Fibroblast of the aortic adventitia (primary cell): Measurements from ENCODE around the gene ZDHHC7. TPM values are rescaled to one million over a fixed set of nuclear protein-coding genes. Genes with fewer than 3 reads are reported as not detected.

Source experiments
- DNase-seq: peaks from one replicate; pipeline ENCODE4 v3.0.0-alpha.2; 2010; ENCODE audit warnings: low read depth
- H3K4me3 ChIP-seq: 2 replicates; pipeline ENCODE4 v1.5.1; 2011; ENCODE audit warnings: low read depth, mild to moderate bottlenecking, control low read depth, low read length, moderate library complexity
- total RNA-seq: library from RNA; depleted of rRNA; stranded (reverse); fragments of >200 nt; gene quantifications from 2 replicates; pipeline ENCODE4 v1.2.3, GENCODE V29; 2012; ENCODE audit warnings: low replicate concordance
- TF ChIP-seq, protein P1 (sequence below): IDR thresholded peaks from 2 replicates; pipeline ENCODE4 v1.5.1; 2011; ENCODE audit warnings: mild to moderate bottlenecking, low read length, control low read depth, inconsistent platforms; ENCODE audit not compliant: insufficient read depth

Gene ZDHHC7
- total RNA-seq, 1 donor, result 82.5 TPM

DNA sequence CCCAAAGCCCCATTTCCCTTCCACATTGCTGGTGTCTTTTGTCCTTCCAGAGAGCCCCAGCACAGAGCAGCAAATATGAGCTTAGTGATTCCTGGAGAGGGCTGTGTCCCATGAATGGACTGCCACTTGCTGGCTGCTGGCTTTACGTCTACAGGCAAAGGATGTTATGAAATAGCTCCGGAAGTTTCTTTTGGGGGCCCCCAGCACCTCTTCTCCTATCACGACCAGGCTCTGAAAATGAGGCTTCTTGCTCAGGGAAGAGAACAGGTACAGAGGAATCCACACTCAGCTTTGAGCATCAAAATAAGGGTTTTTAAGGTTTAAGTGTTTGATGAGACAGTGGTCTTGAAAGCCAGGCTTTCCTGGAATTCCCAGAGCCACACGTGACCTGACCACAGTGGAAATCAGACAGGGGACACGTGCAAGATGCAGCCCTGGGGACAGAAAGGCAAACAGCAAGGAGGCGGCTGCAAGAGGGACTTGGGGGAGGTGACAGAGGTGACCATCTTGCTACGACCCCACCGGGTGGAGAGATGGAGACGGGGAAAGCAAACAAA, 58.1 kb downstream of the ZDHHC7 start:
- TF ChIP-seq, protein P1, sequence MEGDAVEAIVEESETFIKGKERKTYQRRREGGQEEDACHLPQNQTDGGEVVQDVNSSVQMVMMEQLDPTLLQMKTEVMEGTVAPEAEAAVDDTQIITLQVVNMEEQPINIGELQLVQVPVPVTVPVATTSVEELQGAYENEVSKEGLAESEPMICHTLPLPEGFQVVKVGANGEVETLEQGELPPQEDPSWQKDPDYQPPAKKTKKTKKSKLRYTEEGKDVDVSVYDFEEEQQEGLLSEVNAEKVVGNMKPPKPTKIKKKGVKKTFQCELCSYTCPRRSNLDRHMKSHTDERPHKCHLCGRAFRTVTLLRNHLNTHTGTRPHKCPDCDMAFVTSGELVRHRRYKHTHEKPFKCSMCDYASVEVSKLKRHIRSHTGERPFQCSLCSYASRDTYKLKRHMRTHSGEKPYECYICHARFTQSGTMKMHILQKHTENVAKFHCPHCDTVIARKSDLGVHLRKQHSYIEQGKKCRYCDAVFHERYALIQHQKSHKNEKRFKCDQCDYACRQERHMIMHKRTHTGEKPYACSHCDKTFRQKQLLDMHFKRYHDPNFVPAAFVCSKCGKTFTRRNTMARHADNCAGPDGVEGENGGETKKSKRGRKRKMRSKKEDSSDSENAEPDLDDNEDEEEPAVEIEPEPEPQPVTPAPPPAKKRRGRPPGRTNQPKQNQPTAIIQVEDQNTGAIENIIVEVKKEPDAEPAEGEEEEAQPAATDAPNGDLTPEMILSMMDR, result no peak
- no peak for DNase-seq
- H3K4me3 ChIP-seq, result no peak overlapping the region

DNA sequence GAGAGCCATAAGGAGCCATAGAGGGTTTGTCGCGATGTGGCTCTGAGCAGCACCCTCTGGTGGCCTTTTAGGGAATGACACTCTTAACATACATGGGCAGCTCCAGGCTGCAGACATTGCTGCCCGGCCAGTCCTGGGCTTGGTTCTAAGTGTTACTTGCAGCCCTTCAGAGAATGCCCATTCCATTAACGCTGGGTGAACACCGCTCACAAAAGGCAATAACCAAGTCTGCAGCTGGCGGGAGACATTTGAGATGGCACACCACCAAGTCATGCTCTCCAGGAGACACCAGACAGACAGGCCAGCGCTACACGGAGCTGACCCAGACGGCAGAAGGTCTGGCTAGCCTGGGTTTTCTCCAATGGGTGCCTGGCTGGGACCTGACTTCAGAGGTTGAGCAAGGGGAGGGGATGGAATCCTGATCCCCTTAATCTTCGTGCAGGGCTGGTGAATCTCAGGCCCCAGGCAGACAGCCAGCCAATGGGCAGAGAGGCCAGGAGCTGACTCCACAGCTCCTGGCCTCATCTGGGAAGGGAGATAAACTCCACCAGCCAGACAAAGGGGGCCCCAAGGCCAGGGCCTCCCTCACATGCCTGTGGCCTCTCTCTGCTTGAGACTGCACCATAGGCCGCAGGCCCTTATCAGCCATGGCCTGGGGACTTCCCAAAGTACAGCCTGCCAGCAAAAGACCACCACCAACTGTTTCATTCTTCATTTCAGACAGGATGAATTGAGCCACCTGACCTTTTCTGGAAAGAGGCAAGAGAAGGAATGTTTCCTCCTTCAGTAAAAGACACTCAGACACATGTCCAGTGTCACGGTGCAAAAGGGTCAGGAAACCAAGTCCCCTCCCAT, 58.8 kb downstream of the ZDHHC7 start:
- TF ChIP-seq, protein P1, result peak; percentile 89
- peak; percentile 94 for DNase-seq
- H3K4me3 ChIP-seq, result no peak overlapping the region

- no peak overlapping the region for H3K4me3 ChIP-seq
- TF ChIP-seq, protein P1, result peak; percentile 11
- no peak for DNase-seq
Measured at GRCh38 chr16:84950906-84951305, 60.4 kb downstream of the ZDHHC7 start.

GRCh38 chr16:84949772-84950436, 61.4 kb downstream of the ZDHHC7 start:
- no peak for DNase-seq
- H3K4me3 ChIP-seq, result no peak overlapping the region
- TF ChIP-seq, protein P1, result no peak

- H3K4me3 ChIP-seq, result no peak overlapping the region
- DNase-seq, result no peak
- TF ChIP-seq, protein P1, result no peak
Measured at GRCh38 chr16:84948851-84949610, 62.3 kb downstream of the ZDHHC7 start.

GRCh38 chr16:84947996-84948850, 63.1 kb downstream of the ZDHHC7 start:
- no peak for DNase-seq
- TF ChIP-seq, protein P1, result no peak
- no peak overlapping the region for H3K4me3 ChIP-seq
